GM18520 (cell line): ENCODE data around the gene SELENOI.
"Not testable (repeated sequence)": the region's sequence is repeated elsewhere in the genome, so short reads cannot be mapped to it uniquely, and the experiment has no call there.

Experiments
- ATAC-seq: cut with Tn5 transposase; IDR thresholded peaks from one replicate; pipeline ENCODE4 v1.9.1; 2021; ENCODE audit not compliant: unreplicated experiment

The SELENOI gene

DNA sequence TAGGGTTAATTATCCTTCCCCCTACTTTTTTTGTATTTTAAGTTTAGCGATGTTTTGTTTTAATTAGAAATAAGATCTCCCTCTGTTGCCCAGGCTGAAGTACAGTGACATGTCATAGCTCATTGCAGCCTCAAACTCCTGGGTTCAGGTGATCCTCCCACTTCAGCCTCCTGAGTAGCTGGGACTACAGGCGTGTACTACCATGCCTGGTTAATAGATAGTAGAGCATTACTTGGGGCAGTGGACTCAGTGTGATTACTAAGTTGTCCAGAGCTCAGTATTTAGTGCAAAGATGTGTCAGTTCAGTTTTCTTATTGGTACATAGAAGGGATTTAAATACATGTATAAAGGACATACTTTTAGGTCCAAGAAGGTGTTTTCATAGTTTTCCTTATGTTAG, 10.2 kb downstream of the SELENOI start:
- ATAC-seq = no peak

GRCh38 chr2:26356771-26357170, 10.8 kb downstream of the SELENOI start:
- ATAC-seq = no peak

DNA sequence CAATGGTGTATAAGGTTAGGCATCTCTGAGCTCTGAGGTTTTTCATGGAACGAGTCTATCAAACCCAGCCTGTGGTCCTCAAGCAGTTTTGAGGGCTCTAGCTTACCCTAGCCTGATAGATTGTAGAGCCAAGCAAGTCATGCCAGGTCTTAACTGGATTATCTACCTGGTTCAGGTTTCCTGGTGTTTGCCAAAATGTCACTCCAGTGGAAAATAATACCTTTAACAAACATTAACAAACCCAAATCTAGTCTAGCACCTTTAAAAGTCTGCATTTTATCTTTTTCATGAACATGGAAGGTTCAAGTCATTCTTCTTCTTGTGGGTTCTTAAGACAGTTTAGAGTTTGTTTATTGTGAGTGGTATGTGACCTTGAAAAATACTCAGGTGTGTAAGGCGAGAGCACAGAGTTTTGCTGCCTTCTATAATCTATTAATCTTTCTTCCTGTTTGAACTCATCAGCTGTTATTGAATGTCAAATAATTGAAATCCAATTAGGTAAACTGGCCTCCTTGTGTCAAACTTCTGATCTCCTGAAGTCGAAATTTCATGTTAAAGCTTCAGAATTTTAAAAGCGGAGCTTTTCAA, 14.0 kb downstream of the SELENOI start:
- no peak for ATAC-seq

DNA sequence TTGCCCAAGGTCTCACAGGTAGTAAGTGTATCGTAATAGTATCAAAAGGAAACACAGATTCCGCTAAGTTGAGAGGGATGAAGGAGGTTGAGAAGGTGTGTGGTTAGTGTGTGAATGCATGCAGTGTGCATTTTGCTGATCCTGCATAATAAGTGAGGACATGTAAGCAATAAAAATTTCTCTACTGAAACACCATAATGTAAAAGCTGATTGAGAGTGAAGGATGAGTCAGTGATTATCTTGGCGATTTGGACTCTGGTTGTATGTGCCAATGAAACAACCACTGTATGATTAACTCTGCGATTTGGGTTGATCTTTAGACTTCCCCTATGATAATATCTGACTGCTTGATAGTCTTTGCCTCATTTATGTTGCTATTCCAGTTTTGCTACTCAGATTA, 17.4 kb downstream of the SELENOI start:
- ATAC-seq = no peak

GRCh38 chr2:26363958-26364357, 18.0 kb downstream of the SELENOI start:
- no peak for ATAC-seq

GRCh38 chr2:26364669-26365068, 18.7 kb downstream of the SELENOI start:
- no peak for ATAC-seq

- no peak for ATAC-seq
Measured at GRCh38 chr2:26366957-26367356, 21.0 kb downstream of the SELENOI start.

DNA sequence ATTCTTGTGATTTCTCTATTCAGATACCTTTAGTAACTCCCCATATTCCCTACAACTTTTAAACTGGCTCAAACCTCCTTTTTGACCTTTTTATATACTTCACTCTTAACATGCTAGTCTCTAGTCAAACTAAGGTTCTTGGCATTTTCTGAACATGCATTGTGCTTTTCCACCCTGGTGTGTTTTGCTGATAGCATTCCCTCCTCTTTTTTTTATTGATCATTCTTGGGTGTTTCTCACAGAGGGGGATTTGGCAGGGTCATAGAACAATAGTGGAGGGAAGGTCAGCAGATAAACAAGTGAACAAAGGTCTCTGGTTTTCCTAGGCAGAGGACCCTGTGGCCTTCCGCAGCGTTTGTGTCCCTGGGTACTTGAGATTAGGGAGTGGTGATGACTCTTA, 23.7 kb downstream of the SELENOI start:
- not testable (repeated sequence) for ATAC-seq

DNA sequence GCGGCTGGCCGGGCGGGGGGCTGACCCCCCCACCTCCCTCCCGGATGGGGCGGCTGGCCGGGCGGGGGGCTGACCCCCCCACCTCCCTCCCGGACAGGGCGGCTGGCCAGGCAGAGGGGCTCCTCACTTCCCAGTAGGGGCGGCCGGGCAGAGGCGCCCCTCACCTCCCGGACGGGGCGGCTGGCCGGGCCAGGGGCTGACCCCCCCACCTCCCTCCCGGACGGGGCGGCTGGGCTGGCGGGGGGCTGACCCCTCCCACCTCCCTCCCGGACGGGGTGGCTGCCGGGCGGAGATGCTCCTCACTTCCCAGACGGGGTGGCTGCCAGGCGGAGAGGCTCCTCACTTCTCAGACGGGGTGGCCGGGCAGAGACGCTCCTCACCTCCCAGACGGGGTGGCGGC, 25.0 kb downstream of the SELENOI start:
- not testable (repeated sequence) for ATAC-seq

DNA sequence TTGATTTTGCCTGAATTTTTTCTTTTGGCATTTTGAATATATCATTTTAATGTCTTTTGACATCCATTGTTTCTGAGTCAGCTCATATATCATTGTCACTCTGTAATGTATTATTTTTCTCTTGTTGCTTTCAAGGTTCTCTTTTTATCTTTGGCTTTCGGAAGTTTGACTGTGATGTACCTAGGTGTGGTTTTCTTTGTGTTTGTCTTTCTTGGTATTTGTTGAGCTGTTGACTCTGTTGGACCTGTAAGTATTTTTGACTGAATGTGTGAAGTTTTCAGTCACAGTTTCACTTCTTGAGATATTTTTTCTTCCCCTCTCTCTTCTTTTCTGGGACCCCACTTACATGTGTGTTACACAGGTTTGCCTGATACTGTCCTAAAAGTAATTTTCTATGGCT, 30.9 kb downstream of the SELENOI start:
- ATAC-seq = no peak

GRCh38 chr2:26380281-26380680, 34.3 kb downstream of the SELENOI start:
- no peak for ATAC-seq

DNA sequence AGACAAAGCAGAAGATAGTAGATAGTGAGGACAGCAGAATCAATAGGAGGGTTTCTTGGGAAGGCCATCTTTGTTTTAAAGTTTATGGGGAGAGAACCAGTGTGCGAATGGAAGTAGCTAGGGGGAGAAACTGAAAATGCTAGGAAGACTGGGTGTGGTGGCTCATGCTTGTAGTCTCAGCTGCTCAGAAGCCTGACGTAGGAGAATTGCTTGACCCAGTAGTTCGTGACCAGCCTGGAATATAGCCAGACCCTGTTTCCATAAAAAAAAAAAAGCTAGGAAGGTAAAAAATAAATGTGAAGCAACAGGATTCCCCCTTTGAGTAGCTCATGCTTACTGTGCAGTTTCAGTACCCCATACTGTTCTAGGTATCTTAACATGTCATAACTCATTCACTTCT, 36.6 kb downstream of the SELENOI start:
- no peak for ATAC-seq

DNA sequence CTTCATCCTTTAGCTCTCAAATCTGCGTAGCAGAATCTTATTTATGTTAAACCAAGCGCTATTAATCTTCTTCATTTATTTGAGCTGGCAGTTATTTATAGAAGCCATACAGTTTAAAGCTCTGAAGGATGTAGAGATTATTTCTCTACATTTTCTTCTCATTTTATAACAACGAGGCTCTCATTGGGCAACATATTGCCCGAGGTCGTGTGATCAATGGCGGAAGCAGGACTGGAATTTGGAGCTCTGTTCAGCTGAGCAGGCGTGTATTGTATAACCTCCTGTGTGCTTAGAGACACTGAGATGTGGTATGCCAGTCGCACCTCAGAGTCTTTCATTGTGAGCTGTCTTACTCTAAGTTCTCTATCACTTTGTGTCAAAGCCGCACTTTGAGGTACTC, 38.2 kb downstream of the SELENOI start:
- ATAC-seq = no peak

- ATAC-seq = no peak
Measured at GRCh38 chr2:26384597-26384996, 38.7 kb downstream of the SELENOI start.

DNA sequence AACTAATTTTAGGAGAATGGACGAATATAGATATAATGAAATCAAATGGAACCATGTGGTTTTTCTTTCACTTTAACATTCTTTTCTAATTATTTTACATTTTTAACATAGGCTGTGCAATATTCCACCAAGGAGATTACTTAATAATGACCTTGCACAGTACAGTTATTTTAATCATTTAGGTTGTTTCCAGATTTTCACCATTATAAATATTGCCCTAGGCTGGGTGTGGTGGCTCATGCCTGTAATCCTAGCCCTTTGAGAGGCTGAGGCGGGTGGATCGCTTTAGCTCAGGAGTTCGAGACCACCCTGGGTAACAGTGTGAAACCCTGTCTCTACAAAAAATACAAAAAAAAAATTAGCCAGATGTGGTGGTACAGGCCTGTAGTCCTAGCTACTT, 41.2 kb downstream of the SELENOI start:
- ATAC-seq = no peak

GRCh38 chr2:26394694-26395093, 48.8 kb downstream of the SELENOI start:
- no peak for ATAC-seq

GRCh38 chr2:26395394-26395793, 49.5 kb downstream of the SELENOI start:
- ATAC-seq = no peak

GRCh38 chr2:26396734-26397298, 50.9 kb downstream of the SELENOI start:
- no peak for ATAC-seq

DNA sequence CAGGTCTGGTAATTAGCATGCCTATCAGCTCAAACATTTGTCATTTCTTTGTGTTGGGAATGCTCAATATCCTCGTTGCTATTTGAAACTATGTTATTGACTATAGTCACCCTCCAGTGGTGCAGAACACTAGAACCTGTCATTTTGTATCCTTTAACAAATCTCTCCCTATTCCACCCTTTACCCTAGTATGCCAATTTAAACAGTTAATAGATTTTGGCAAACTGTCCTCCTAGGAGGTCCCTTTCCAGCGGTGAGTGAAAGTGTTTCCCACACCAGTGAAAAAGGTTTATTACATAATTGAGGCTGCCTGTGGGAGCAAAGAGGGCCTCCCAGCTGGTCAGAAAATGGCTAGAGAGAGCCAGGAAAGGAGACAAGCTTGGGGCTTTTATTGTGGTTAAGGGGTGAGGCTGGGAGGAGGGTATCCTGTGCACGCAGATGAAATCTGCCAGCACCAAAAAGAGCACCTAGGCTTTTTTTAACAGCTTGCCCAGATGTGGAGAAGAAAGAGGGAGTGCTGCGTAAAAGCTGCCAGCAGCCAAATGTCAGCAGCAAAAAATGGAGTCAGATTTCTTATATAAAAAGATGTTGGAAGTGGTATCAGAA, 53.9 kb downstream of the SELENOI start:
- no peak for ATAC-seq

GRCh38 chr2:26400723-26401122, 54.8 kb downstream of the SELENOI start:
- ATAC-seq = no peak

- ATAC-seq = no peak
Measured at GRCh38 chr2:26401739-26402541, 56.0 kb downstream of the SELENOI start, which contains the start of gene DRC1. DRC1 (plus strand) TSS chr2:26401920; CDS start chr2:26401990, 70 bp downstream.

DNA sequence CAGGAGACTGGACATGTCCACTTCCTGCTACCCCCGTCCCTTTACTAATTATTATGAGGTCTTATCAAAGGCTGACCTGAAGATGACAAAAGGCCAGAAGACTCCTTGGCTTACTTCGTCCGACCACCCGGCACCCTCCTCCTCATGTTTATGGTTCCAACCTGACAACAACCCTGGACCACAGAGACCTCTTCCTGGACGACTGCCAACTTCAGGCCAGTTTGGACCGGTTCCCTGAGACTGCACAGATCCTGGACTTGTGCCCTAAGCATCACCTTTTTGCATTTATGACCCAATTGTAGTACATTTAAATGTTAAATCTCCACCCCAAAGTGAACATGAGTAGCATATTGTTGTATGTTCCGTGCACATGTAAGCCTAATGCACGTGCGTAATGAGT, 61.6 kb downstream of the SELENOI start:
- ATAC-seq = no peak
